ENCODE data around the gene SOX8.

Gene SOX8

DNA sequence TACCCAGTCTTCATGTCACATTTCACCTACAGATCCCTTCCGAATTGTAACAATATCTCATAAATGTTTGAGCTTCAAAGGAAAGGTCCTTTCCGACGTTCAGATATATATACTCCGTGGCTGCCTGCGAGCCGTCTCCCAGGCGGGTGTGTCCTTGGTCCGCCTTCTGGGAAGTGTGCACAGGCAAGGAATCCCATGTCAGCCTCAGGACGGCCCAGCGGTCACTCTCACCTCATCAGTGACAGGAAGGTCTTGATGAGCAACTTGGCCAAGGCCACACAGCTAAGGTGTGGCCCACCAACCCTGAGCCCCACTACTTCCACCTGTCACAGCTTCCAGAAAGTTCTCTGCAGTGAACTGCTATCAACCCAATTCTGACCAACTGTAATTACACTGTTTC, 15.1 kb upstream of the SOX8 start:
- Histone ChIP-seq H3K27ac (ENCODE audit: low read depth, low read length) (no peak overlapping the region), H3K27me3 (ENCODE audit: control insufficient read depth, insufficient read depth, low read length) (peaks cover 4% of the 10 kb centered on the region), H3K4me1 (ENCODE audit: control insufficient read depth, insufficient read depth, low read length) (peaks cover 19% of the 10 kb centered on the region), H3K36me3 (ENCODE audit: control insufficient read depth, insufficient read depth, low read length) (peaks cover 14% of the 10 kb centered on the region), H3K9ac (ENCODE audit: low read length) (no peak overlapping the region), H3K4me3 (ENCODE audit: low read depth, low read length) (no peak overlapping the region), H3K9me3 (ENCODE audit: control insufficient read depth, insufficient read depth, low read depth, low read length) (peaks cover 8% of the 10 kb centered on the region; the same call in 1 of the 2 replicates)

GRCh38 chr16:967077-967541, 14.5 kb upstream of the SOX8 start:
- peaks cover 19% of the 10 kb centered on the region for H3K4me1 ChIP-seq (ENCODE audit: control insufficient read depth, insufficient read depth, low read length)
- H3K36me3 ChIP-seq (ENCODE audit: control insufficient read depth, insufficient read depth, low read length) = peaks cover 14% of the 10 kb centered on the region
- no peak overlapping the region for H3K9ac ChIP-seq (ENCODE audit: low read length)
- H3K27me3 ChIP-seq (ENCODE audit: control insufficient read depth, insufficient read depth, low read length) = peaks cover 11% of the 10 kb centered on the region
- no peak overlapping the region for H3K4me3 ChIP-seq (ENCODE audit: low read depth, low read length)
- peaks cover 8% of the 10 kb centered on the region; the same call in 1 of the 2 replicates for H3K9me3 ChIP-seq (ENCODE audit: control insufficient read depth, insufficient read depth, low read depth, low read length)
- no peak overlapping the region for H3K27ac ChIP-seq (ENCODE audit: low read depth, low read length)

GRCh38 chr16:967546-968295, 13.8 kb upstream of the SOX8 start:
- H3K27me3 ChIP-seq (ENCODE audit: control insufficient read depth, insufficient read depth, low read length) = peaks cover 12% of the 10 kb centered on the region
- peaks cover 25% of the 10 kb centered on the region for H3K4me1 ChIP-seq (ENCODE audit: control insufficient read depth, insufficient read depth, low read length)
- H3K27ac ChIP-seq (ENCODE audit: low read depth, low read length) = no peak overlapping the region
- H3K4me3 ChIP-seq (ENCODE audit: low read depth, low read length) = no peak overlapping the region
- peaks cover 14% of the 10 kb centered on the region for H3K36me3 ChIP-seq (ENCODE audit: control insufficient read depth, insufficient read depth, low read length)
- peaks cover 8% of the 10 kb centered on the region; the same call in 1 of the 2 replicates for H3K9me3 ChIP-seq (ENCODE audit: control insufficient read depth, insufficient read depth, low read depth, low read length)
- no peak overlapping the region for H3K9ac ChIP-seq (ENCODE audit: low read length)

GRCh38 chr16:968620-969019, 12.9 kb upstream of the SOX8 start:
- Histone ChIP-seq H3K9ac (ENCODE audit: low read length) (peak overlapping the region; percentile 49), H3K4me1 (ENCODE audit: control insufficient read depth, insufficient read depth, low read length) (peaks cover 25% of the 10 kb centered on the region), H3K27me3 (ENCODE audit: control insufficient read depth, insufficient read depth, low read length) (peaks cover 12% of the 10 kb centered on the region), H3K9me3 (ENCODE audit: control insufficient read depth, insufficient read depth, low read depth, low read length) (peaks cover 8% of the 10 kb centered on the region; the same call in 1 of the 2 replicates), H3K4me3 (ENCODE audit: low read depth, low read length) (no peak overlapping the region), H3K27ac (ENCODE audit: low read depth, low read length) (no peak overlapping the region), H3K36me3 (ENCODE audit: control insufficient read depth, insufficient read depth, low read length) (peaks cover 14% of the 10 kb centered on the region)

DNA sequence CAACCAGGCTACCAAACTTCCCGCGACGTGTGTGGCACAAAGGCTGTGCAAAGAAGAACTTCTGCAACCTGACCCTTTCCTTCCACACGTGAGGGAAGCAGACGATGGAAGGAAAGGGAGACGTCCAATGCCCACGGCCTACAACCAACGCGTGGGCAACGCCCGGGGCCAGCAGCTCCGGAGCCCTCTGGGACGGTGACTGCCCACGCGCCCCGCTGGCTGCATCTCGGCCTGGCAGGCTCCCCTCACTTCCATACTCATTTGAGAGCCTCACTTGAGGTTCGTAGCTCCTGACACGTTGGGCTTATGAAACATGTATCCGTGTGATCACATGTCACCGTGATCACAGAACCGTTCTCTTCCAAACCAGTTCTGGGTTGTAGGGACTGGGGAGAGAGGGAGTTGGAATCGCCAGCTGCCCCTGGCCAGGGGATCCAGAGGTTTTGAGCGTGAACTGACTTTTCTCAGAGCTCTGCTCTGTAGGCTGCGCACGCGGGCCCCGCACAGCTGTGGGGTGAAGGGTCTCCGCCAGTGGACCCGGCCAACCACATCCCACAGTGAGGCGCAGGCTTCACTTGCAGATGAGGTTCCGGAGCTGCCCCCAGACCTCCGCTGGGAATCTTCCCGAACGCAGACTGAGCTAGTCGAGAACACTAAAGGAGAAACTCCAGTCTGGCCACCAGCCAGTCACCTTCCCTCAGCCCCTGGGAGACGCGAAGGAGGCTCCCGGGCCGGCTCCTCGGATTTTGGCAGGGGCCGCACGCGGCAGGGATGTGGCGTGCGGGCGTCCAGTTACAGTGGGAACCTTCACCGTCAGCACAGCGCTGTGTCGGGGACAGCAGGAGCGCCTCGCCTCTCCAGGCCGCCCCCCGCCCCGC, 11.8 kb upstream of the SOX8 start:
- peak overlapping the region; percentile 2; the same call in 1 of the 2 replicates for H3K27ac ChIP-seq (ENCODE audit: low read depth, low read length)
- H3K27me3 ChIP-seq (ENCODE audit: control insufficient read depth, insufficient read depth, low read length) = peaks cover 12% of the 10 kb centered on the region
- H3K9me3 ChIP-seq (ENCODE audit: control insufficient read depth, insufficient read depth, low read depth, low read length) = peaks cover 8% of the 10 kb centered on the region; the same call in 1 of the 2 replicates
- H3K4me1 ChIP-seq (ENCODE audit: control insufficient read depth, insufficient read depth, low read length) = peaks cover 25% of the 10 kb centered on the region
- H3K4me3 ChIP-seq (ENCODE audit: low read depth, low read length) = peak overlapping the region; percentile 74
- H3K36me3 ChIP-seq (ENCODE audit: control insufficient read depth, insufficient read depth, low read length) = peaks cover 14% of the 10 kb centered on the region
- peak overlapping the region; percentile 78 for H3K9ac ChIP-seq (ENCODE audit: low read length)

DNA sequence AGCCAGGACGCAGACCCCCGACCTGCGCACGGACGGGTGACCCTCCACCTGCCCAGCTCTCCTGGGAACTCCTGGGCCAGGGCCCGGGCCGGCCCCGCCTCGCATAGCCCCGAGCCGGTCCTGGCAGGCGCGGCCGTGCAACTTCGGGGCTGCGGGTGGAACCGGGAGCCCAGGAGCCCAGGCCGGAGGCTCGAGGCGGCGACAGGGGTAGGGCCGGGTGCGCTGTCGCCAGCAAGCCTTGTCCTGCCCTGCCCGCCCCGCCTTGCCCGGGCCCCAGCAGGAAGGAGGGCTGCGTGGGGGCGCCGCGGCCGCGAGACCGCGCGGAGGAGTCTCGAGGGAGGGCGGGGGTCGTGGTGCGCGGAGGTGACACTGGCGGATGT, 11.2 kb upstream of the SOX8 start:
- peaks cover 14% of the 10 kb centered on the region for H3K36me3 ChIP-seq (ENCODE audit: control insufficient read depth, insufficient read depth, low read length)
- peak overlapping the region; percentile 2; the same call in 1 of the 2 replicates for H3K27ac ChIP-seq (ENCODE audit: low read depth, low read length)
- peak overlapping the region; percentile 78 for H3K9ac ChIP-seq (ENCODE audit: low read length)
- H3K27me3 ChIP-seq (ENCODE audit: control insufficient read depth, insufficient read depth, low read length) = peaks cover 12% of the 10 kb centered on the region
- peaks cover 11% of the 10 kb centered on the region; the same call in 1 of the 2 replicates for H3K9me3 ChIP-seq (ENCODE audit: control insufficient read depth, insufficient read depth, low read depth, low read length)
- H3K4me3 ChIP-seq (ENCODE audit: low read depth, low read length) = peak overlapping the region; percentile 74
- H3K4me1 ChIP-seq (ENCODE audit: control insufficient read depth, insufficient read depth, low read length) = peaks cover 25% of the 10 kb centered on the region

GRCh38 chr16:970766-971581, 10.6 kb upstream of the SOX8 start, which contains the start of gene LMF1:
LMF1 (minus strand) TSS chr16:970984; CDS start chr16:970980, 4 bp downstream.
- H3K27me3 ChIP-seq (ENCODE audit: control insufficient read depth, insufficient read depth, low read length) = peaks cover 12% of the 10 kb centered on the region
- H3K9me3 ChIP-seq (ENCODE audit: control insufficient read depth, insufficient read depth, low read depth, low read length) = peaks cover 6% of the 10 kb centered on the region; the same call in 1 of the 2 replicates
- H3K27ac ChIP-seq (ENCODE audit: low read depth, low read length) = peak within 1 kb of the TSS; percentile 2; the same call in 1 of the 2 replicates
- H3K4me3 ChIP-seq (ENCODE audit: low read depth, low read length) = peak within 1 kb of the TSS; percentile 74
- peaks cover 14% of the 10 kb centered on the region for H3K36me3 ChIP-seq (ENCODE audit: control insufficient read depth, insufficient read depth, low read length)
- peaks cover 25% of the 10 kb centered on the region for H3K4me1 ChIP-seq (ENCODE audit: control insufficient read depth, insufficient read depth, low read length)
- H3K9ac ChIP-seq (ENCODE audit: low read length) = peak within 1 kb of the TSS; percentile 78

- no peak overlapping the region for H3K27ac ChIP-seq (ENCODE audit: low read depth, low read length)
- peaks cover 25% of the 10 kb centered on the region for H3K4me1 ChIP-seq (ENCODE audit: control insufficient read depth, insufficient read depth, low read length)
- peaks cover 11% of the 10 kb centered on the region for H3K36me3 ChIP-seq (ENCODE audit: control insufficient read depth, insufficient read depth, low read length)
- H3K9me3 ChIP-seq (ENCODE audit: control insufficient read depth, insufficient read depth, low read depth, low read length) = peaks cover 5% of the 10 kb centered on the region; the same call in 1 of the 2 replicates
- H3K27me3 ChIP-seq (ENCODE audit: control insufficient read depth, insufficient read depth, low read length) = peaks cover 12% of the 10 kb centered on the region
- no peak overlapping the region for H3K9ac ChIP-seq (ENCODE audit: low read length)
- peak overlapping the region; percentile 68 for H3K4me3 ChIP-seq (ENCODE audit: low read depth, low read length)
Measured at GRCh38 chr16:971582-971905, 10.0 kb upstream of the SOX8 start.

DNA sequence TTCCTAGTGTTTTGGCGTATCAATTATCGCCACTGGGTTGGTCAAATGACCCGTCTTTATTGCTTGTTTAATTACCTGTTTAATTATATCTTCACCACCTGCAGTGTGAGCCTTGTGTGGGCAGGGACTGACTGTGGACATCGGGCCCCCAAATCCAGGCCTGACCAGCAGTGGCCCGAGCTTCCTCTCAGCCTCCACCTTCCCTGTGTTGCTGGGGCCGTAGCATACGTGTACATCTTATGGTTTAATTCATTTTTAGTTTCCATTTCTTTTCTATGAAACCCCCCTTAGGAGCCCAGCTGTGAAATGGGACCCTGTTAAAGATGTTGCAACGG, 9.6 kb upstream of the SOX8 start:
- H3K36me3 ChIP-seq (ENCODE audit: control insufficient read depth, insufficient read depth, low read length) = peaks cover 7% of the 10 kb centered on the region
- no peak overlapping the region for H3K27ac ChIP-seq (ENCODE audit: low read depth, low read length)
- H3K9ac ChIP-seq (ENCODE audit: low read length) = no peak overlapping the region
- H3K4me1 ChIP-seq (ENCODE audit: control insufficient read depth, insufficient read depth, low read length) = peaks cover 25% of the 10 kb centered on the region
- no peak overlapping the region for H3K4me3 ChIP-seq (ENCODE audit: low read depth, low read length)
- peaks cover 5% of the 10 kb centered on the region; the same call in 1 of the 2 replicates for H3K9me3 ChIP-seq (ENCODE audit: control insufficient read depth, insufficient read depth, low read depth, low read length)
- peaks cover 12% of the 10 kb centered on the region for H3K27me3 ChIP-seq (ENCODE audit: control insufficient read depth, insufficient read depth, low read length)

- Histone ChIP-seq H3K4me3 (ENCODE audit: low read depth, low read length) (no peak overlapping the region), H3K27me3 (ENCODE audit: control insufficient read depth, insufficient read depth, low read length) (peaks cover 12% of the 10 kb centered on the region), H3K4me1 (ENCODE audit: control insufficient read depth, insufficient read depth, low read length) (peaks cover 25% of the 10 kb centered on the region), H3K9ac (ENCODE audit: low read length) (no peak overlapping the region), H3K36me3 (ENCODE audit: control insufficient read depth, insufficient read depth, low read length) (peaks cover 5% of the 10 kb centered on the region), H3K27ac (ENCODE audit: low read depth, low read length) (no peak overlapping the region), H3K9me3 (ENCODE audit: control insufficient read depth, insufficient read depth, low read depth, low read length) (peaks cover 5% of the 10 kb centered on the region; the same call in 1 of the 2 replicates)
Measured at GRCh38 chr16:972316-973002, 9.1 kb upstream of the SOX8 start.
